HCEC 1CT (cell line): ENCODE data around the gene FBRSL1.

Source experiments
- DNase-seq: peaks from one replicate; pipeline ENCODE4 v3.0.0-alpha.2; 2017

The FBRSL1 gene

DNA sequence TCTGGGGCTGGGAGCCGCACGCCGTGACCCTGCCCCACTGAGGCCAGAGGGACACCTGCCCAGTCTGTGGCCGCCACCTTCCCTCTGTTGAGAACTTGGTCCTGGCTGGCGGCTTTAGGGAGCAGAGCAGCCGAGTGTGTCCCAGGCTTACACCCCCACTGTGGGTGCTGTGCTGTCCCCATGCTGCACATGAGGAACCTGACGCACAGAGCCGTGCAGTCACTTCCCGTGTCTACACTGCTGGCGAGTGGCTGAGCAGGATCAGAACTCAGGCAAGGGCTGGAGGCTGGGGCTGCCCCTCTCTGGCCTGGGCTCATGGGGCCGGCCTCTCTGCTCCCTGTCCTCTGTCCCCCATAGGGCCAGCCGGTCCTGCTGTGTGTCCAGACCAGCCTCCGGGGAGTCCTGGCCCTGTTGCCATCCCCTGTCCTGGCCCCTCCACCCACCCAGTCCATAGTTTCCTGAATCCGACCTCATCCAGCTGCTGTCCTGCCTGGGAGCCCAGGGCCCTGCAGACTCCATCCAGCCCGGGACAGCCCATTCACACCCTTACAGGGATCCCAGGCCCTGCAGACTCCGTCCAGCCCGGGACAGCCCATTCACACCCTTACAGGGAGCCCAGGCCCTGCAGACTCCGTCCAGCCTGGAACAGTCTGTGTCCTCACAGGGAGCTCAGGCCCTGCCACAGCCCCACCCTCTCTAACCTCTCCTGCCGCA is 10.3 kb downstream of the FBRSL1 start:
- DNase-seq: no peak

DNA sequence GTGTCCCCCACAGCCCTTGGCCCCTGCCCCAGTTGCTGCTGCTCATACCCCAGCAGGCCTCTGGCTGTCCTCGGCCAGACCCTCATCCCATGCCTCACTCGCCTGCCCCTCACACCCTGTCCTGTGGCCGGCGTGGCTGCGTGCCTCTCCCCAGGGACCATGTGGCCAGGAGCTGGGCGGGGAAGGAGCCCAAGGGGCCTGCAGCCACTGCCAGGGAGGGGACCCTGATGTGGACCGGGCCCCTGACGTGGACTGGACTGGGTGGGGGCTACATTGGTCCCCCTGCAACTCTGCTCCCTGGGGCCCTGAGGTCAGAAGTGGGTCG is 10.9 kb downstream of the FBRSL1 start:
- no peak for DNase-seq

DNA sequence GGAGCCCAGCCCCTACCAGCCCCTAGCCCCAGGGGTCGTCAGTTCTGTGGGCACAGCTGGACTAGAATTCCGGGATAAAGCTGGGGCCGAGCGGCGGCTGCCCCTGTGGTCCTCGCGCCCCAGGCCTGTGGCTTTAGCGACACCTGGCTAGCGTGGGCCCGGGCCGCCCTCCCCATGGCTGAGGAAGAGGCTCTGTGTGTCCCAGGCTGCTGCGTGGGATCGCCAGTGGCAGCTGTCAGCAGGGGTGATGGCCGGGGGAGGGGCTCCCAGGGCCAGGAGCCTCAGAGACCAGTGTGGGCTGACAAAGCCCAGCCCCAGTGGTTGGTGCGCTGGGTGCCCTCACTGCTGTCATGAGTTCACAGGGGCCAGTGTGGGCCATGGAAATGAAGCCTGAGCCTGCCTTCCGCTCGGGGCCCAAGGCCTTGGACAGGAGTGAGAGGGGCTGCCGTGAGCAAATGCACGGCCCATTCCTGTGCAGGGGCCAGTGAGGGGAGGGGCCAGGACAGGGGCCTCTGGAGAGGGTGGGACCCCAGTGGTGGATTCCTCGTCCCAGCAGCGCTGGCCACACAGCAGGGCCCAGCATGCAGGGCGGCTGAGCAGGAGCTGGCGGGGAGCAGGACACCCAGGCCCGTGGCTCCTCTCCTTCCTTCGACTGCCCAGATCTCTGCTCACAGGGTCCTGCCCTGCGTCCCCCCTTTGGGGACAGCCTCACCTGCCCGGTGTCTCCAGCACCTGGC is 11.4 kb downstream of the FBRSL1 start:
- DNase-seq: no peak

DNA sequence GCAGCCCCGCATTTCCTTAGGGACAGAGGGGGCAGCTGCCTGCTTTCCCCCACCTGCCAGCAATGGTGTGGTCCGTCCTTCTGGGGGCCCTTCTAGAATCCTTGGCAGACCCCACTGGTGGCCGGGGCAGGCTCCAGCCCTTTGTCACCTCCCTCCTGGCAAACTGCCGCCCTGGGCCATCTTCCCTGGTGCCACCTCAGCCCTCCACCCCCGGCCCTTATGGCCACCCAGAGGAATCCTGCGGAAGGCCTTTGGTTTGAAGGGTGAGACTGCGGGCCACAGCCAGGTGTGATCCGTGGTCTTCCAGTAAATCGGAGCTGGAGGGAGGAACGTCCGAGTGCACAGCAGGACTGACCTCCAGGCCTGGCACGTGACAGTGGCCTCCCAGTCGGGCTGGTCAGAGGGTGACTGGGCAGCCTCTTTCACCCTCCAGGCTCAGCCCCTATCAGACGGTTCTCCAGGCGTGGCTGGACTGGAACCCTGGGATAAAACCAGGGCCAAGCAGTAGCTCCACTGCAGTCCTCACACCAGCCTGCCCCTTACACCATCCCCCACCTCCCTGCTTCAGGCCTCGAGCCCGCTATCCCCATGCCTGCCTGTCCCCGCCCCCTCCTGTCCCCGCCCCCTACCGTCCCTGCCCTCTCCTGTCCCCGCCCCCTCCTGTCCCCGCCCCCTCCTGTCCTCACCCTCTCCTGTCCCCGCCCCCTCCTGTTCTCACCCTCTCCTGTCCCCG is 12.4 kb downstream of the FBRSL1 start:
- no peak for DNase-seq

DNA sequence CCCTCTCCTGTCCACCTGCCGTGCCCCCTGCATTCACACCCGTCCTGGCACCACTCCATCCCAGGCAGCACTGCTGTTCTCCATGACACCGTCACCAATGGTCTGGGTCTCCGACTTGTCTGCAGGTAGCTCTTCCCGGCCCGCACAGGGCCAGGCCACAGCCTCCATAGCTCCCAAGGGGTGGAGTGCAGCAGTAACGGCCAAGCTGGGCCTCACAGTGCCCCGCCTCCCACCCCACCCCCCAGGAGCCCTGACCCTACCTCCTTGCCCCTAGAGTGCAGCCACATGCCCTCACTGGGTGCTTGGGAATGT is 12.9 kb downstream of the FBRSL1 start:
- no peak for DNase-seq

DNA sequence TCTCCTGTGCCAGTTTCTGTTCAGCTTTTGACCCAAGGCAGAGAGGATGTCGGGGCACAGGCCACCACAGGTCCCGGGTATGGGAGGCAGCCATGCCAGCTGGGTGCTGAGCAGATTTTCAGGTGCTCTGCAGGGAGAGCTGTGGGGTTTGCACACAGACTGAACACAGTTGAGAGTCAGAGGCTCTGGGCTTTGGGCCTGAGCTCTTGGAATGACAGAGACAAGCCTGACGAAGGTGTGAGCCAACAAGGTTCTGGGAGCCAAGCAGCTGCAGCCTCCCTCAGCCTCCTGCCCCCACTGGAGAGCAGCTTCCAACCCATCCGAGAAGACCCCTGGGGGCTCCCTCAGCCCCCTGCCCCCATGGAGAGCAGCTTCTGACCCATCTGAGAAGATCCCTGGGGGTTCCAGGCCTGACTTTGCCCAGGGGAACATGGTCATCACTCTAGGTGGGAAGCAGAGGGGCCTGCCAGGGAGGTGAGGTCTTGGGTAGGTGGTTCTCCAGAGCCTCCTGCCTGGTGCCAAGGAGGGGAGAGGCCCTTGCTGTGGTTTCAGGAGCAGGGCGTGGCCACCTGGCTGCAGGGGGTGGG is 13.8 kb downstream of the FBRSL1 start:
- peak; percentile 53 for DNase-seq

DNA sequence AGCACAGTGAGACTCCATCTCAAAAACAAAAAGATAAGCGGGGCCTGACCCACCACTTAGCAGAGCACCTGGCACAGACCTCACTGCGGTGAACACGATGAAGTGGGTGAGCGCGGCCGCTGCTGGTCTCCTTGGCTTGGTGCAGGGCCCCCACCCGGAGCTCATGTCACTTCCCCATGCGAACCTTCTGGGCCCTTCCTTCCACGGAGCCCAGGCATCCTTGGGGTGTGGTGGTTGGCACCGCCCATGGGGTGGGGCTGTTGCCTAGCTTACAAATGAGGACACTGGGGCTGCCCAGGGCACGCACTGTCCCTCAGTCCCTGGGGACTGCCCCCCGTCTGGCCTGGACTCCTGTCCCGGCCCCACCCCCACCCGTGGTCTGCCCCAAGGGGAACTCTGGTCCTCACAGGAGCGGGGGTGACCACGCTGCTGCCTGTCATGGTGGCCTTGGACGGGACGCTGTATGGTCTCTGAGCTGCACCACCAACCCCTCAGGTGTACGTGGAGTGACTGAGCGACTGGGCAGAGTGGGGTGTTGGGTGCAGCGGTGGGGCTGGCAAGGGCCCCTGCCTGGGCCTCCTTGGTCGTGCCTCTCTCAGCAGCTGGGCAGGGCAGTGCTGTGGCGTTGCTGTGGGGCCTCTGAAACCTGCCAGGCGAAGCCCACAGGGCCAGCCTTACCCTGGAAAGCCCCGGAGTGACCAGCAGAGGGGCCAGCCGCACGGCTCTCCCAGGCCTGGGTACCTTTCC is 15.3 kb downstream of the FBRSL1 start:
- no peak for DNase-seq

DNA sequence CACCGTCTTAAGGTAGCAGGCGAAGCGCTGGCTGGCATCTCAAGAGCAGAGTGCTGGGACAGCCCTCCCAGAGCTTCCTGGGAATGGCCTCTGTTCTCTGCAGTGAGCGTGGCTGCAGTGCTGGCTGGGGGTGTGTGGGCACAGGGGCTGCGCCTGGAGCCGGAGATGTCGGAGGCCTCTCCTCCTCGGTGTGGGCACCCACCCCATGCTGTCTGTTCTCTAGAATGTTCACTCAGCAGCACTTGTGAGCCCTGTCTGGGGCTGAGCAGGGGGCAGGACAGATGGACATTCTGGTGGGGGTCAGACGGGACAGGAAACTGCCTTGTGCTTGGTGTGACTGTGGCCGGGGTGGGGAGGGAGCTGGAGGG is 15.9 kb downstream of the FBRSL1 start:
- DNase-seq: no peak

DNA sequence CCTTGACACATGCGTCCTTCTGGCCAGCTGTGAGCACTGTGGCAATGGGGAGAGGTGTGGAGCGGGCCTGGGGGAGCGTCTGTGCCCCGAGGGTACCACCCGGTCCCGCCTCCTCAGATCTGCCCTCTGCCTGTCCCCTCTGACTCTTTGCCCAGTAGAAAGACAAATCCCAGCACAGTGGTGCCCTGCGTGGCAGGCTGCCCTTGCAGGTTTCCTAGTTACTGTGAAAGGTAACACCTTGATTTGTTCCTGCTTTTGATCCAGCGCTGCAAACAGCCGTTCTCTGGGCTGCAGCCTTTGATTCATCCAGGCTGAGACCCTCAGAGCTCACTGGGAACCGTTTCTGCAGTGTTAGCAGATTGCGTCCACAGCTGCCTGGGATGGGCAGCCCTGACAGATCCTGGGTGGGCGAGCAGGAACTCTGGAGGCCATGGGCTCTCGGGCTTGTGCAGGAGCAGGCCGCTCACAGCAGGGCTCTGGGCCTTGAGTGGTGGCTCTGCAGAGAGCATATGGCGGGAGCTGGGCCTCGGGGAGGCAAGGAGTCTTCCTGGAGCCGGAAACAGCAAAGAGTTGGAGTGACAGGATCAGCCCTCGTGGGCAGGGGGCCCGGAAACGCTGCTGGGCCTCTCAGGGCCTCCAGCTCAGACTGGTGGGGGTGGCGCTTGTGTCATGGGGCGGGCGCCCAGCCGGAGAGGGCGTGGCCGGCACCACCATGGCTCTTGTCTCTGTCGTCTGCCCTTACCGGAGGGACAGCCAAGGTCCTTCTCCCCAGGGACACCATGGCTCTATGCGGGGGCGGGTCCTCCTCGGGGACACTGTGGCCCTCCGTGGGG is 16.6 kb downstream of the FBRSL1 start:
- peak; percentile 12 for DNase-seq

DNA sequence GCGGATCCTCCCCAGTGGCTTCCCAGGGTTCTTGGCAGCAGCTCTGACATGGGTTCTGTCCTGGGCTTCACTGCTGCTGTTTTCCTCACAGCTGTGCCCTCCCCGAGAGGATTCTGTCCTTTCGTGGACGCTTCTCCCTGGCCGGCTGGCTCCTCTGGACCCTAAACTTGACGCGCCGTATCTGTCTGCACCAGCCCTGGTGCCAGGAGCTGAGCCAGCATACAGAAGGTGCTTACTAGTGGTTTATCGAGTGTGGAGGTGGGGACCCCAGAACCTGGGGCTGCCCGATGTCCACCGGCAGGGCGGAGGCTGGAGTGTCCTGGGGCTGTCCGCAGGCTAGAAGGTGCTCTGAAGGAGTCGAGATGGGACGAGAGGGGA is 17.2 kb downstream of the FBRSL1 start:
- no peak for DNase-seq

DNA sequence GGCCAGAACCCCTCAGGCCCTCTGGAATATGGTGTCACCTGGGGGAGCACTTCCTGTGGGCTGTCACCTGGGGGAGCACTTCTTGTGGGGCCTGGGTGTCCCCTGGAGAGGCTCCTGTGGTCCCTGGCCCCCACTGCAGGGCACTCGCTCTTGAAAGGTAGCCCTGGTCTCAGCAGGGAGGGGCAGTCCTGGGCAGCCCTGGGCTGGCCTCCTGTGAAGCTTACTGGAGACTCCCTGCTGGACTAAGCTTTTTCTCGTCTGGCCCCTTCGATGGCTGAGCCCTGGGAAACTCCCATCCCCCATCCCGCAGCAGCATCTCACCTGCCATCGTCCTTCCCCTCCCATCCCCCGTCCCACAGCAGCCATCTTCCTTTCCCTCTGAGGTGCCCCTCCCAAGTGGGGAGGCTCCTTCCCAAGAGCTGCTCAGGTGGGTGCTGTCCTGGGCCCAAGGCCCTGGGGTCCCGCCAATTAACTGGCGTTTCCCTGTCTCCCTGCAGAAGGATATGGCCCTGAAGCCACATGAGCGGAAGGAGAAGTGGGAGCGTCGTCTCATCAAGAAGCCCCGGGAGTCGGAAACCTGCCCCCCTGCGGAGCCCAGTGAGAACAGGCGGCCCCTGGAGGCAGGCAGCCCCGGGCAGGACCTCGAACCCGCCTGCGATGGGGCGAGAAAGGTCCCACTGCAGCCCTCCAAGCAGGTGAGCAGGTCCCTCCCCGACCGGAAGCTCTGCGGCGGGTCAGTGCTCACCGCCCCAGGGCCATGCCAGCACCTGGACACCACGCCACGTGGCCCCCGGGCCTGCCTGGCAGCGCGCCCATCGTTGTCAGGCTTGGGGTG is 17.9 kb downstream of the FBRSL1 start:
- no peak for DNase-seq

DNA sequence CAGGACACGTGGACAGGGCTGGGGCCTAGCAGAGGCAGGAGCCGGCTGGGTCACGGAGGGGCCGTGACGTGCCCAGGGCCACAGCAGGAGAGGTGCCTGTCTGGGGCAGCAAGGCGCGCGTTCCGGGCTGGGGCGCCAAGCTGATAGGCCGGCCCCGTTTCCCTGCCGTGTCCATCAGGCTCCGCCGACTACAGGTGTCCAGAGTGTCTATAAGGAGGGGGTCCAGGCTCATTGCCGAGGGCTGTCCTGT is 18.5 kb downstream of the FBRSL1 start:
- DNase-seq: no peak

DNA sequence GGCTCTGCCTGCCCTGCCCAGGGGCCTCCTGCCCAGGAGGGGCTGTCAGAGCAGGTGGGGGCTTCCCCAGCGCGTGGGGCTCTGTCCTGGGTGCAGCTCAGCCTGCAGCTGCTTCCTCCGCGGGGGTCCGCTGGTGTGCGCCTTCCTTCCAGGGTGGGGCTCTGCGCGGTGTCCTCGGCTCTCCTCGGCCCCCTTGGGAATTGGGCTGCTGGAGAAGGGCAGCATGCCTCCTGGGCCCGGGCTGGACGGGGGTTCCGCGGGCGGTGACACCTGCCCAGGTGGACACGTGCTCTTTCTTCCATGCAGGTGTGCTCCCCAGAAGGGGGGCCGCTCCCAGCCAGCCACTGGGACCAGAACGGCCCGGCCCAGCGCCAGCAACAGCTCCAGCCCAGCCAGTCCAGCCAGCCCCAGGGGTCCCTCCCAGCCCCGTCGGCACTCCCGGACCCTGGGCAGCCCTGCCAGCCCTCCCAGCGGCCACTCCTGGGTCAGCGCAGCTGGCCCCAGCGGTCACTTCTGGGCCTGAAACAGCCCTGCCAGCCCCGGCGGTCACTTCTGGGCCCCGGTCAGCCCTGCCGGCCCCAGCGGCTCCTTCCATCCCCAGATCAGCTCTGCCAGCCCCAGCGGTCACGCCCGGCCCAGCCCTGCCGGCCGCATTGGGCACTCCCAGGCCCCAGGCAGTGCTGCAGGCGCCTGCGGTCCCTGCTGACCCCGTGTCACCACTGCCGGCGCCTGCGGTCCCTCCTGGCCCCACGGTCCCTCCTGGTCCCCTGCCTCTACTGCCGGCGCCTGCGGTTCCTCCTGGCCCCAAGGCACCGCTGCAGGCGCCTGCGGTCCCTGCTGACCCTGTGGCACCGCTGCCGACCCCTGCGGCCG is 19.1 kb downstream of the FBRSL1 start:
- no peak for DNase-seq

DNA sequence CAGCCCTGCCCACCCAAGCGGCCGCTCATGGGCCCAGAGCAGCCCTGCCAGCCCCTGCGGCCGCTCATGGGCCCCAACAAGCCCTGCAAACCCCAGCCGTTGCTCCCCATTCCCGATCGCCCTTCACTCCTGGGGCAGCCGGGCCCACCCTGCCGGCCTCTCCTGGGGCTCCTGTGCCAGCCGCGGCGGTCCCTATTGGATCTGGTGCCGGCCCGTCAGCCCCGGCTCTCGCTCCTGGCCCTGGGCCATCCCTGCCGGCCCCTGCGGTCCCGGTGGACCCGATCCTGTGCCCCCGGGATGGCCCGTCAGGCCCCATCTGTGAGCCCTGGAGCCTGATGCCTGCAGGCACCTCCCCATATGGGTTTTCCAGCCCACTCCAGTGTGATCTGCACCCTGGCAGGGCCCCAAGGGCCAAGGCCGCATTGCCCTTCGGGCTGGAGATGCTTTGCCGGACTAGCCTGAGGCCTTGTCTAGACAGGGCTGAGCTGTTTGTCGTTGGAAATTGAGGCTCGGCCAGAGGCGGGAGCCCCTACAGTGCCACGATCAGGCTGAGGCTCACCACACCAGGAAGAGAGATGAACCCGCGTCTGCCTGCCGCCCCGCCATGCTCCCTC is 20.3 kb downstream of the FBRSL1 start:
- DNase-seq: no peak

DNA sequence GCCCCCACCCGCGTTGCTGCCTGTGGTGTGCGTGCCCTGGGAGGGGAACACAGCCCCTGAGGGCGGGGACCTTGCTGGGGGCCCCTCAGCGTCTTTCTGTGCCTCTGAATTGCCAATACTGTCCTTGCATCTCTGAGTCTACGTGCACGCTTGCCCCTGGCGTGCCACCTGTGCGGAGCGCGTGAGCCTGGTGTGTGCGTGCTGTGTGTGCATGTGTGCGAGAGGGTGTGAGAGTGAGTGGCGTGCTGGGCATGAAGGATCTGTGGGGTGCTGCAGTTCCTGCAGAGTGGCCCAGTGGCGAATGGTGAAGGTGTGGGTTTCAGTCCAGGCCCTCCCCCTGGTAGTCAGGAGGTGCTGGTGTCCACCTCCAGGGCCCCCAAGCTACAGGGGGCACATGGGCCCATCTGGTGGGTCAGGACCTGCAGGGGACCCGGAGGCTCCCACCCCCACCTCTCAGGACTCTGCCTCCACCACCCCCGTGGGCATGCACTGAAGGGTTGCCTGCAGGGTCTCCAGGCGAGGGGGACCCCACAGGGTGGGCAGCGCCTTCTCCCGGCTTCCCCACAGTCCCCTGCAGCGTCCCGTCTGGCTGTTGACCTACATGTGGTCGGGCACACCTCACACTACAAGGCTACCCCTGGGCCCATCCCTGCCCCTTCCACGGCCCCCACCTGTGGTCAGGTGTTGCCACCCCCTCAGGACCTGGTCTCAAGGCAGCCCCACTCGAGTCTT is 21.0 kb downstream of the FBRSL1 start:
- no peak for DNase-seq

DNA sequence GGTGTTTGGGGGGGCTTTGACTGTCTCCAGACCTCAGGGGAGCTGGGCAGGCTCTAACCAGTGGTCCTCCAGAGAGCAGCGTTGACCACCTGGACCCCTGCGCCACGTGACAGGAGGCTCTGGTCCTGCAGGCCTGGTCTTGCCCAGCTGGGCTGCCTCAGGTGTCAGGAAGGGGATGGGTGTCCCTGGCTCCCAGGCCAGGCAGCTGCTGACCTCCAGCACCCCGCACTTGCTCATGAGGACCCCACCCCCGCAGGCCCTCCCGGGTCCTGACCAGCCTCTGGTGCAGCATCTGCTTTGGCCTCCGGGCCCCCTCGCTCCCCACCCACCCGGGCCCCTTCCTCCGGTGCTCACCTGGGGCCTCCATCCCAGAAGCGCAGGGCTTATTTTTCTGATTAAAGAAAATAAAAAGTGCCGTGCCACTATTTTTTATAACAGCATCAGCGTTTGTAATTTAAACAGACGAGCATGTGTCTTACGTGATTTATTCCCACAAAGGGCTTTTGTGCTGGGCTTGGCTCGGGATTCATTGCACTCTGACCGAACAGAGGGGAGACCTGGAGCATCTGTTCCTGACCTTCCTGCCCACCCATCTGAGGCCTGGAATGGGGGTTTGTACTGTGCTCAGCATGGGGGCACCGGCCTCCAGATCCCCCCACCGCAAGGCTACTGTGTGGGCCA is 21.7 kb downstream of the FBRSL1 start:
- DNase-seq: no peak

DNA sequence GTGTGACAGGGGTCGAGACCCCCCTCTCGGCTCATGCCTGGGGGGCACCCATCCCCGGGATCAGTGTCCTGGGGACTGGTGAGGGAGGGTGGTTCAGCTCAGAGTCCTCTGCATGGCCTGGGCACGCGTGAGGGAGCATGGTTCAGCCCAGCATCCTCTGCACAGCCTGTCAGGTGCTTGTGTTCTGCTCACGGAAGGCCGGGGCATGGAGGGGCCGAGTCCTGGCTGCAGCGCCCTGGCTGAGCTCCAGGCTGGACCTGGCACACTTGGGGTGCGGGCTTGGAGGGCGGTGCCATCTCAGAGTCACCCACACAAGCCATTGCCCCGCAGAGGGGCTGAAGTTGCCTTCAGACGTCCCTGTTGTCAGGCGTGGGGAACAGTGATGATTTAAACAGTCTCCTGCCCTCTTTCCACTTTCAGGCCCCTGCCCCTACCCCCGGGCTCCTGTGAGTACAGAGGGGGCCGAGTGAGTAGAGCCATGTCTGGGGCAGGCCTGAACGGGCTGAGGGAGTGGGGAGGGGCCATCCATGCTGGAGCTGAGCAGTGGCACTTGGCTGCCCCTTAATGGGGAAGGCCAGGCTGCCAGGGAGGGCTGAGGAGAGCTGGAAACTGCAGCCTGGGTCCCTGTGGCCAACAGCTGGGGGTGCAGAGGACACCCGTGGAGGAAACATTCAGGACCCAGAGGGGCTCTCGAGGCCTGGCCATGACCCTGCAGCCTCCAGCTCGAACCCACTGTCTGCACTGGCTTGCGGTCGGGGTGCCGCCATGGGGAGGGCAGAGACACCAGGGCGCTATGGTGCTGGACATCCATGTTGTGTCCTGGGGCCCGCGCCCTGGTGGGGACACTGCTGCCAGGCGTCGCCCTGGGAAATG is 22.5 kb downstream of the FBRSL1 start:
- DNase-seq: no peak

DNA sequence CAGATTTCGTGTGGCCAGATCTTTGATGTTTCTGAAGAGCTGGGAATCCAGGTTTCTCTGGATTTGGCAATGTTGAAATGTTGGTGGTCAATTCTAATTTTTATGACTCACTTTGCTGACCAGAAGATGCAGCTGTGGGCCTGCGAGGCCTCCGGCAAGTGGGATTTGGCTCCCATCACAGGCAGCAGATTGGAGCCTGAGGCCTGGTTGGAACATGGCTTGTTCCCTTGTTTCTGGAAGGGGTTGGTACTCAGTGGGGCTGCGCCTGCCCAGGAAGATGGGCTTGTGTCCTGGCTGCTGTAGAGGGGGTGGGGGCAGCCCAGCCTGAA is 23.1 kb downstream of the FBRSL1 start:
- peak; percentile 9 for DNase-seq
